DND-41 (cell line): ENCODE results near the gene CYP1A1.

Experiments
- EZH2 ChIP-seq: IDR thresholded peaks from 3 replicates; pipeline ENCODE4 v1.6.1; 2012; ENCODE audit warnings: borderline replicate concordance, low read depth, mild to moderate bottlenecking, moderate library complexity, low read length, inconsistent platforms; ENCODE audit not compliant: severe bottlenecking
- TF ChIP-seq, protein P1 (sequence below): IDR thresholded peaks from 2 replicates; pipeline ENCODE4 v1.5.1; 2012; ENCODE audit warnings: borderline replicate concordance, low read length, moderate library complexity, mild to moderate bottlenecking; ENCODE audit not compliant: poor library complexity, severe bottlenecking; ENCODE audit errors: extremely low read depth

GRCh38 chr15:74723187-74723586 lies 2.1 kb downstream of the CYP1A1 start:
- TF ChIP-seq, protein P1, sequence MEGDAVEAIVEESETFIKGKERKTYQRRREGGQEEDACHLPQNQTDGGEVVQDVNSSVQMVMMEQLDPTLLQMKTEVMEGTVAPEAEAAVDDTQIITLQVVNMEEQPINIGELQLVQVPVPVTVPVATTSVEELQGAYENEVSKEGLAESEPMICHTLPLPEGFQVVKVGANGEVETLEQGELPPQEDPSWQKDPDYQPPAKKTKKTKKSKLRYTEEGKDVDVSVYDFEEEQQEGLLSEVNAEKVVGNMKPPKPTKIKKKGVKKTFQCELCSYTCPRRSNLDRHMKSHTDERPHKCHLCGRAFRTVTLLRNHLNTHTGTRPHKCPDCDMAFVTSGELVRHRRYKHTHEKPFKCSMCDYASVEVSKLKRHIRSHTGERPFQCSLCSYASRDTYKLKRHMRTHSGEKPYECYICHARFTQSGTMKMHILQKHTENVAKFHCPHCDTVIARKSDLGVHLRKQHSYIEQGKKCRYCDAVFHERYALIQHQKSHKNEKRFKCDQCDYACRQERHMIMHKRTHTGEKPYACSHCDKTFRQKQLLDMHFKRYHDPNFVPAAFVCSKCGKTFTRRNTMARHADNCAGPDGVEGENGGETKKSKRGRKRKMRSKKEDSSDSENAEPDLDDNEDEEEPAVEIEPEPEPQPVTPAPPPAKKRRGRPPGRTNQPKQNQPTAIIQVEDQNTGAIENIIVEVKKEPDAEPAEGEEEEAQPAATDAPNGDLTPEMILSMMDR, result no peak
- no peak for TF ChIP-seq EZH2
